ENCODE results near the gene SGPP2. TPM values are rescaled to one million over a fixed set of nuclear protein-coding genes. Genes with fewer than 3 reads are reported as not detected.

The SGPP2 gene
- total RNA-seq, 2 experiments from 2014 or later = 1.7 TPM

DNA sequence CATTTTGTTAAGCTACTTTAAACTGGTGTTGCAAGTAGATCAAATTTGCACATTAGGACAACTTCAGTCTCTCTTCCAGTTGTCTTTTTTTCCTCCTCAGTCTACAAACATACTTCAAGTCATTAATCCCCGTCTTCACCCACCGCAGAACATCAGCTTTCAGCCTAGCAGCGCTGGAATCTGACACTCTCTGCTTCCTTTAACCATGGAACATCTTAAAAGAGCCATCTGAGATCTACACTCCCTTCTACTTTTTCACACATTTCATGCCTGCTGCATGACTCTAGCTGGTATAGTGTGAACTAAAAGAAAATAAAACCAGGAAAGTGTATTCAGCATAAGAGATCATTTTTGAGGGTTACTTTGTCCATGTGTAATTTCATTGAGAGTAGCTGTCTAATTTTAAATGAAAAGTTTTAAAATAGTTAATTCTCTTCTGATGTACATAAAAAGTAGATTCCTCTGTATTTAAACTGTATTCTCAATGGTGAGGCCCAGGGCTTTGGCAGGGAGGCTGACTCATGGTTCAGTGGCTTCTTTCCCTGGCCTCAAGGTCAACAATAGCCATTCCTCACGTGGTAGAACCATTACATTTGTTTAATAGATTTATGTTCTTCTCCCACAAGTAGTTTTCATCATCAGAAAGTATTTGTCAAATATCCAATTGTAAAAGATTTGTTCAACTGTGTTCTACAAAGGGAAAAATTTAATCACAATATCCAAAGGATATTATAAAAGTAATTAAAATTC is 16.5 kb downstream of the SGPP2 start:
- no peak for TF ChIP-seq CTCF (IDR thresholded peaks at IDR 0.05)
- Histone ChIP-seq H3K36me3 (ENCODE audit: insufficient read depth, low read length) (no peaks in the 10 kb centered on the region), H3K4me3 (ENCODE audit: low read length) (no peak overlapping the region), H3K9me3 (ENCODE audit: control insufficient read depth in 1 of 2, insufficient read depth in 1 of 2, low read length in 2 of 2) (no peaks in the 10 kb centered on the region), H3K4me1 (ENCODE audit: insufficient read depth, low read length) (no peaks in the 10 kb centered on the region), H3K27me3 (ENCODE audit: control insufficient read depth in 1 of 2, insufficient read depth in 2 of 2, low read length in 2 of 2) (no peaks in the 10 kb centered on the region), H3K27ac (ENCODE audit: low read depth in 1 of 2, low read length in 2 of 2) (no peak overlapping the region)
- H3K4me1 Mint-ChIP-seq (ENCODE audit: low read depth) = no peaks in the 10 kb centered on the region
- ChIA-PET POLR2A (no interaction called here), CTCF (no interaction called here)
- no peaks in the 10 kb centered on the region for H3K36me3 Mint-ChIP-seq (ENCODE audit: low read depth)
- H3K9me3 Mint-ChIP-seq = no peaks in the 10 kb centered on the region
- no peak overlapping the region for H3K27ac Mint-ChIP-seq
- no peak overlapping the region for H3K4me3 Mint-ChIP-seq
- no peak for ATAC-seq (ENCODE audit: poor library complexity)
- no peaks in the 10 kb centered on the region for H3K27me3 Mint-ChIP-seq
- DNase-seq = no peak
- intact Hi-C loops (cut with DNase I, micrococcal nuclease) = no loop called here

DNA sequence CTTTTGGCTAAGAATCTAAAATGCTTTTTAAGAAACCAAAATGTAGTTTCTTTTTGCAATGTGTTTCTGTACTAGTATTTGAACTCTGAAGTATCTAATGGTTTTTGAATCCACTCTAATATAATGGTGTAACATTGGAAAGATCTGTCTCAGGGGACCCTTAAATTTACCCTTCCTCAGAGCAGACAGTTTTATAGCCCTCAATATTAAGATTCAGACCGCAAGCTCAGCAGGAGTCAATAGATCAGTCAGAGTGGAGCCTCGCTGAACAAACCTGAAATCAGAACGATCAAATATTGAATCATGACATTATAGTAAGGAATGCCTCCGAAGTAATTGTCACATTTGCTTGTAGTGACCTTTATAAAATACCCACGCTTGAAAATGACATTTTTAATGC is 18.3 kb downstream of the SGPP2 start:
- no peaks in the 10 kb centered on the region for H3K27me3 Mint-ChIP-seq
- ATAC-seq (ENCODE audit: poor library complexity) (no peak), DNase-seq (no peak)
- H3K4me3 ChIP-seq (ENCODE audit: low read length) = no peak overlapping the region
- TF ChIP-seq CTCF (IDR thresholded peaks at IDR 0.05) = no peak
- no peaks in the 10 kb centered on the region for H3K9me3 Mint-ChIP-seq
- H3K36me3 Mint-ChIP-seq (ENCODE audit: low read depth) = no peaks in the 10 kb centered on the region
- no peaks in the 10 kb centered on the region for H3K4me1 Mint-ChIP-seq (ENCODE audit: low read depth)
- no peak overlapping the region for H3K4me3 Mint-ChIP-seq
- no peaks in the 10 kb centered on the region for H3K36me3 ChIP-seq (ENCODE audit: insufficient read depth, low read length)
- H3K27me3 ChIP-seq (ENCODE audit: control insufficient read depth in 1 of 2, insufficient read depth in 2 of 2, low read length in 2 of 2) = no peaks in the 10 kb centered on the region
- no peak overlapping the region for H3K27ac ChIP-seq (ENCODE audit: low read depth in 1 of 2, low read length in 2 of 2)
- no peak overlapping the region for H3K27ac Mint-ChIP-seq
- intact Hi-C loops (cut with DNase I, micrococcal nuclease) = no loop called here
- POLR2A ChIA-PET = no interaction called here
- H3K9me3 ChIP-seq (ENCODE audit: control insufficient read depth in 1 of 2, insufficient read depth in 1 of 2, low read length in 2 of 2) = no peaks in the 10 kb centered on the region
- CTCF ChIA-PET = no interaction called here
- no peaks in the 10 kb centered on the region for H3K4me1 ChIP-seq (ENCODE audit: insufficient read depth, low read length)

GRCh38 chr2:222445227-222445626 is 20.9 kb downstream of the SGPP2 start:
- Histone ChIP-seq H3K4me3 (ENCODE audit: low read length) (no peak overlapping the region), H3K27ac (ENCODE audit: low read depth in 1 of 2, low read length in 2 of 2) (no peak overlapping the region), H3K4me1 (ENCODE audit: insufficient read depth, low read length) (no peaks in the 10 kb centered on the region), H3K36me3 (ENCODE audit: insufficient read depth, low read length) (no peaks in the 10 kb centered on the region), H3K27me3 (ENCODE audit: control insufficient read depth in 1 of 2, insufficient read depth in 2 of 2, low read length in 2 of 2) (no peaks in the 10 kb centered on the region), H3K9me3 (ENCODE audit: control insufficient read depth in 1 of 2, insufficient read depth in 1 of 2, low read length in 2 of 2) (no peaks in the 10 kb centered on the region)
- Mint-ChIP-seq H3K4me3 (no peak overlapping the region), H3K4me1 (ENCODE audit: low read depth) (no peaks in the 10 kb centered on the region), H3K36me3 (ENCODE audit: low read depth) (no peaks in the 10 kb centered on the region), H3K9me3 (no peaks in the 10 kb centered on the region), H3K27ac (no peak overlapping the region), H3K27me3 (no peaks in the 10 kb centered on the region)
- ChIA-PET POLR2A (no interaction called here), CTCF (no interaction called here)
- no peak for DNase-seq
- no peak for TF ChIP-seq CTCF (IDR thresholded peaks at IDR 0.05)
- intact Hi-C loops (cut with DNase I, micrococcal nuclease) = no loop called here
- ATAC-seq (ENCODE audit: poor library complexity) = no peak
